Measurements from ENCODE around the gene SPEN. TPM values are rescaled to one million over a fixed set of nuclear protein-coding genes. Genes with fewer than 3 reads are reported as not detected.
"Not testable (repeated sequence)": the region's sequence is repeated elsewhere in the genome, so short reads cannot be mapped to it uniquely, and the experiment has no call there.

Gene SPEN
- total and polyA plus RNA-seq, 10 of the 15 experiments (the other 5 are each of a cell fraction or from before 2014, with no cell fraction given): 5.2 to 58.7 (median 20.1) TPM

DNA sequence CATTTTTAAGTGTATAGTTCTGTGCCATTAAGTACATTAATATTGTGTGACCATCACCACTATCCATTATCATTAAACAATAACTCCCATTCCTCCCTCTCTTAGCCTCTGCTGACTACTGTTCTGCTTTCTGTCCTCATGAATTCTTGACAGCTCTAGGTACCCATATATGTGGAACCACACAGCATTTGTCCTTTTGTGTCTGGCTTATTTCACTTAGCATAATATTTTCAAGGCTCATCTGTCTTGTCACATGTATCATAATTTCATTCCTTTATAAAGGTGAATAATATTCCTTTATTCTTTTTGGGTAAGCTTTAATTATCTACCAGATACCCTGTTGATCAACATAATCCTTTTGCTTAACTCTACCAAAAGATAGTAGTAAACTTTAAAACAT, 47.7 kb downstream of the SPEN start (continued):
- TF ChIP-seq CHD1 (IDR thresholded peaks at IDR 0.05; ENCODE audit: low read depth, low read length) (no peak), FOXM1 (IDR thresholded peaks at IDR 0.05; ENCODE audit: low read depth, low read length) (no peak), HCFC1 (IDR thresholded peaks at IDR 0.05; ENCODE audit: low read length) (no peak), MXI1 (IDR thresholded peaks at IDR 0.05; ENCODE audit: low read depth, low read length) (no peak), CBX3 (IDR thresholded peaks at IDR 0.05; ENCODE audit: borderline replicate concordance, low read depth) (no peak), ZSCAN29 (IDR thresholded peaks at IDR 0.05) (no peak), STAT3 (IDR thresholded peaks at IDR 0.05; ENCODE audit: low read depth, low read length) (no peak), NFYB (IDR thresholded peaks at IDR 0.05; ENCODE audit: insufficient read depth, low read depth, low read length) (no peak)

DNA sequence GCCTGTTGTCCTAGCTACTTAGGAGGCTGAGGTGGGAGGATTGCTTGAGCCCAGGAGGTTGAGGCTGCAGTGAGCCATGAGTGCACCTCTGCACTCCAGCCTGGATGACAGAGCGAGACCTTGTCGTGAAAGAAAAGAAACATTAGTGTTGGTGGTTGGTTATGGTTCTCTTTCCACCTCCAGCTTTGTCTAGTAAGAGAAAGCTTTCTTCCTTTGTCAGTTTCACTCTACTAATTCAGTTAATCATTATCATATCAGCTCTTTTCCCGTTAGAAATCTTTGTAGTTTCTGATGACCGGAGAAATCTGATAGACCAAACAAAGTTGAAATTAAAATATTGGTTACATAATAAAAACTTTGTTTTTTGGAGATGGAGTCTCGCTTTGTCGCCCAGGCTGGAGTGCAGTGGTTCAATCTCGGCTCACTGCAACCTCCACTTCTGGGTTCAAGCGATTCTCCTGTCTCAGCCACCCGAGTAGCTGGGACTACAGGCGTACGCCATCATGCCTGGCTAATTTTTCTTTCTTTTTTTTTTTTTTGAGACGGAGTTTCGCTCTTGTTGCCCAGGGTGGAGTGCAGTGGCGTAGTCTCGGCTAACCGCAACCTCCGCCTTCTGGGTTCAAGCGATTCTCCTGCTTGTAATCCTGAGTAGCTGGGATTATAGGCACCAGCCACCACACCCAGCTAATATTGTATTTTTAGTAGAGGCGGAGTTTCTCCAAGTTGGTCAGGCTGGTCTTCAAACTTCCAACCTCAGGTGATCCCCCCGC, 49.5 kb downstream of the SPEN start:
- not testable (repeated sequence) for FAIRE-seq; H3K36me3 ChIP-seq (ENCODE audit: control insufficient read depth in 2 of 2, insufficient read depth in 2 of 2, low read length in 1 of 2)
- POLR2A ChIA-PET: interaction anchor here (0.6 to 0.7 kb wide), 3 partner anchors 52 to 107 kb away, joined by 3 to 4 read pairs (median 3); no protein-coding TSS in a partner anchor

More for the DNA sequence above, 49.5 kb downstream of the SPEN start:
- H3K4me1 ChIP-seq (ENCODE audit: control insufficient read depth, insufficient read depth, low read length); H3K9me3 ChIP-seq (replicated peaks; ENCODE audit: control insufficient read depth, insufficient read depth, low read length); H3K4me2 ChIP-seq (ENCODE audit: control insufficient read depth, insufficient read depth); H4K20me1 ChIP-seq (ENCODE audit: control insufficient read depth, insufficient read depth); H3K9ac ChIP-seq (ENCODE audit: control insufficient read depth, insufficient read depth, low read length); in situ Hi-C loops (cut with MboI); H3K27ac ChIP-seq (ENCODE audit: control insufficient read depth, insufficient read depth); H2AFZ ChIP-seq (ENCODE audit: control insufficient read depth, low read depth, low read length); H3K4me3 ChIP-seq; BruUV-seq (replicated peaks); DNase-seq (ENCODE audit: low read depth, low spot score); ATAC-seq; H3K27me3 ChIP-seq (replicated peaks in 1 of 2; ENCODE audit: control insufficient read depth in 2 of 2, insufficient read depth in 2 of 2, low read length in 1 of 2); intact Hi-C loops (cut with micrococcal nuclease; ENCODE audit: unreplicated experiment): not testable (repeated sequence)
- peaks cover 73% of the 10 kb centered on the region for H3K79me2 ChIP-seq (ENCODE audit: control insufficient read depth, insufficient read depth, low read length)
- ChIA-PET RAD21 (ENCODE audit: unreplicated experiment) (interaction anchor here (1.5 kb wide), 1 partner anchor 82 kb away, joined by 3 read pairs; no protein-coding TSS in a partner anchor), SMC1A (ENCODE audit: uncharacterized antibody, unreplicated experiment) (interaction anchor here (0.6 to 1.4 kb wide), 5 partner anchors 10 to 459 kb away, joined by 3 to 5 read pairs (median 4); no protein-coding TSS in a partner anchor), CTCF (interaction anchor here (0.6 to 2.3 kb wide), 7 partner anchors 10 to 395 kb away, joined by 3 to 7 read pairs (median 4); no protein-coding TSS in a partner anchor)
- 98% methylated on average over 18 of the region's 20 CpGs for WGBS (ENCODE audit: insufficient coverage, insufficient replicate concordance, low lambda C conversion rate, missing lambda C conversion rate)
